ENCODE measurements around the gene WDR27. TPM values are rescaled to one million over a fixed set of nuclear protein-coding genes. Genes with fewer than 3 reads are reported as not detected.
"Not testable (repeated sequence)": the region's sequence is repeated elsewhere in the genome, so short reads cannot be mapped to it uniquely, and the experiment has no call there.

Gene WDR27
- total RNA-seq, 1 donor from 2014 or later = 26.8 TPM

DNA sequence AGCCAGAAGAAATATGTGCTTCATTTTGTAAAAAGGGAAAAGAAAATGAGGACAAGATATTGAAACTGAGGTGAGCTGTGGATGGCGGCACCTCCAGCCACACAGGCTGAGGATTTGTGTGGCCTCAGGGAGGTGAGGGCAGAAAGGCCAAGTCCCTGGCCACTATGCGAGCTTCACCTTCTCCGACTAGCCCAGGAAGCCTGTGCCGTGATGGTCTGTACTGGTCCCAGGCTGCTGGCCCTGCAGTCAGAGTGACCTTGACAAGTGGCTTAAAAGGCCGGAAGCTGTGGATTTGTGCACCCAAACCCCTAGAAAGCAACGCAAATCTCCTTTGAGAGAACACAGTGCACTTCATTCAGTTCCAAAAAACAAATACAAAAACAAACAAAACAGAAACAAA, 48.1 kb downstream of the WDR27 start:
- Mint-ChIP-seq H3K9me3 (no peaks in the 10 kb centered on the region), H3K36me3 (ENCODE audit: low read depth) (no peaks in the 10 kb centered on the region), H3K27me3 (ENCODE audit: insufficient read depth) (no peaks in the 10 kb centered on the region), H3K27ac (no peak overlapping the region), H3K4me1 (ENCODE audit: low read depth) (no peaks in the 10 kb centered on the region), H3K4me3 (no peak overlapping the region)
- no peak for DNase-seq (ENCODE audit: low spot score)
- intact Hi-C loops (cut with micrococcal nuclease) = loop anchor here (1.0 to 2.0 kb wide), 4 partner anchors 48 to 441 kb away; partner anchors contain the start of genes DYNLT2, ERMARD and PHF10

DNA sequence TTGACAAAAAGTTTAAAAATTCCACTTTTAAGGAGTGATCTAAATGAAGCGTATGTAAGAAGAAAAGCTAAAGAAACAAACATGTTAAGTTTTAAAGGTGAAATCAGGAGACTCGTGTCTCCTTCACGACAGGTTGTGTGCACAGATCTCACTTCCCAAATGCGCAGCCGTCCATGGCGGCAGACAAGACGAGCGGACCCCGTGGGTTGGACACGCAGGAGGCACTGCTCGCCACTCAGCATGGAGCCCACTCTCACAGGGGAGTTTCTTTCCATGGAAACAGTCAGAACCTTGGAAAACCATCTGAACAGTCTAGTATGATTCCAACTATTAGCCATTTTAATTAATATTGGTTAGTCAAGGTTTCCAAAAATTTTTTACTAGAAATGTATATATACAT, 48.9 kb downstream of the WDR27 start:
- no peak for DNase-seq (ENCODE audit: low spot score)
- H3K36me3 Mint-ChIP-seq (ENCODE audit: low read depth) = no peaks in the 10 kb centered on the region
- no peaks in the 10 kb centered on the region for H3K9me3 Mint-ChIP-seq
- H3K27me3 Mint-ChIP-seq (ENCODE audit: insufficient read depth) = no peaks in the 10 kb centered on the region
- no peak overlapping the region for H3K27ac Mint-ChIP-seq
- H3K4me3 Mint-ChIP-seq = no peak overlapping the region
- intact Hi-C loops (cut with micrococcal nuclease) = no loop called here
- H3K4me1 Mint-ChIP-seq (ENCODE audit: low read depth) = no peaks in the 10 kb centered on the region

DNA sequence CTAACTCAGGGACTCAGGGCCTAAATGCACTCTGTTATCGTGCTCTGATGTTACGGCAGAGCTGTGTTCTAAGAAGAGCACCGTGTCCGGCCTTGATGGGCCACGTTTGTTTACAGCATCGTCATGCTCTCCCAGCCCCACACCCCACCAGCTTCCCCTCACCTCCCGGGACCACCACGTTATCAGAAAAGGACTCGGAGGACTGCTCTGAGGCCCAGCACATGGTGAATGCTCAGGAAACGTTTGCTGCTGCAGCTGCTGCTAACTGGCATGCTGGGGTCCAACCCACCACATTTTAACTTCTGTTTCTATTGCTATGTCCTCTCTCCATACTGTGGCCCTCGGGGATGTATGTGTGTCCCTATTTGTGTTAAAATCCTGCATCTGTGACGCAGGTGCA, 50.3 kb downstream of the WDR27 start:
- H3K27me3 Mint-ChIP-seq (ENCODE audit: insufficient read depth) = no peaks in the 10 kb centered on the region
- no peaks in the 10 kb centered on the region for H3K36me3 Mint-ChIP-seq (ENCODE audit: low read depth)
- no peak for DNase-seq (ENCODE audit: low spot score)
- no peaks in the 10 kb centered on the region for H3K9me3 Mint-ChIP-seq
- no peaks in the 10 kb centered on the region for H3K4me1 Mint-ChIP-seq (ENCODE audit: low read depth)
- no peak overlapping the region for H3K27ac Mint-ChIP-seq
- H3K4me3 Mint-ChIP-seq = no peak overlapping the region
- intact Hi-C loops (cut with micrococcal nuclease) = no loop called here

- Mint-ChIP-seq H3K27ac (no peak overlapping the region), H3K27me3 (ENCODE audit: insufficient read depth) (no peaks in the 10 kb centered on the region), H3K4me3 (no peak overlapping the region), H3K4me1 (ENCODE audit: low read depth) (no peaks in the 10 kb centered on the region), H3K36me3 (ENCODE audit: low read depth) (no peaks in the 10 kb centered on the region), H3K9me3 (no peaks in the 10 kb centered on the region)
- intact Hi-C loops (cut with micrococcal nuclease) = no loop called here
- no peak for DNase-seq (ENCODE audit: low spot score)
Measured at GRCh38 chr6:169650959-169651292, 50.9 kb downstream of the WDR27 start.

- H3K4me1 Mint-ChIP-seq (ENCODE audit: low read depth) = no peaks in the 10 kb centered on the region
- H3K9me3 Mint-ChIP-seq = no peaks in the 10 kb centered on the region
- H3K36me3 Mint-ChIP-seq (ENCODE audit: low read depth) = no peaks in the 10 kb centered on the region
- no peak overlapping the region for H3K27ac Mint-ChIP-seq
- intact Hi-C loops (cut with micrococcal nuclease) = no loop called here
- H3K27me3 Mint-ChIP-seq (ENCODE audit: insufficient read depth) = no peaks in the 10 kb centered on the region
- H3K4me3 Mint-ChIP-seq = no peak overlapping the region
- DNase-seq (ENCODE audit: low spot score) = no peak
Measured at GRCh38 chr6:169650241-169650958, 51.4 kb downstream of the WDR27 start.

DNA sequence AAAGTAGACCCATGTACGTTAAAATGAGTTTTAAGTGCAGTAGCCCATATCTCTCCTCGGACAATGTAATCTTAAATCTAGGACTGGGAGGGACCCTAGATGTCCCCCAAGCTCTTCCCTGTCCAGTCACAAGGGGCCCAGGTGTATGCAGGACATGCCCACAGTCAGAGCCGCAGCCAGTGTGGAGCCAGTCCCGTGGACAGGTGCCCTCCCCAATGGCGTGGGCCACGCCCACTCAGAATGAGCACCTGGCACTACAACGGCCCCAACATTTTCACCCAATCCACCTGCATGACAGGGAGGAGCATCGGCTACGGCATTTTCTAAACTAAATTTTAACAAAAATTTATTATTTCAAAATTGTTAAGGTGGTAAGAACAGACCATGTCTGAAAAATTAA, 53.2 kb downstream of the WDR27 start:
- Mint-ChIP-seq H3K27me3 (ENCODE audit: insufficient read depth) (no peaks in the 10 kb centered on the region), H3K27ac (no peak overlapping the region), H3K4me3 (no peak overlapping the region), H3K9me3 (no peaks in the 10 kb centered on the region), H3K4me1 (ENCODE audit: low read depth) (no peaks in the 10 kb centered on the region), H3K36me3 (ENCODE audit: low read depth) (no peaks in the 10 kb centered on the region)
- intact Hi-C loops (cut with micrococcal nuclease) = no loop called here
- DNase-seq (ENCODE audit: low spot score) = no peak

GRCh38 chr6:169648092-169648491, 53.7 kb downstream of the WDR27 start:
- no peaks in the 10 kb centered on the region for H3K27me3 Mint-ChIP-seq (ENCODE audit: insufficient read depth)
- H3K9me3 Mint-ChIP-seq = no peaks in the 10 kb centered on the region
- no peaks in the 10 kb centered on the region for H3K36me3 Mint-ChIP-seq (ENCODE audit: low read depth)
- no peak for DNase-seq (ENCODE audit: low spot score)
- H3K4me1 Mint-ChIP-seq (ENCODE audit: low read depth) = no peaks in the 10 kb centered on the region
- no peak overlapping the region for H3K27ac Mint-ChIP-seq
- intact Hi-C loops (cut with micrococcal nuclease) = no loop called here
- no peak overlapping the region for H3K4me3 Mint-ChIP-seq

DNA sequence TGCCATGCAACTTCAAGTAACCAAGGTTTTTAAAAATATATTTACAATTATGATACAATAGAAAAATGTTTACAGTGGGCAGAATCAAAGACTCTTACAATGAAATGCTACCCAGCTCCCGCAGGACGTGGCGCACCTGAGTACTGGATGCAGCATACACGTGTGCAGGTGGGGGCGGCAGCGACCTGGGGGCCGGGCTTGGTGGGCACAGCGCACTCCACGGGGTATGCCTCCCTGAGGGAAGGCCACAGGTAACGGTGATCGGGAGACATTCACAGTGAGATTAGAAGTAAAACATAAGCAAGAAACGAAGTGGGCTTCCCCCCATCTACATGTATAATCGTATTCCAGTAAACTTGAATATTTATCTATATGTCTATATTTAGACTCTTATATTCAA, 54.2 kb downstream of the WDR27 start:
- Mint-ChIP-seq H3K27me3 (ENCODE audit: insufficient read depth) (no peaks in the 10 kb centered on the region), H3K36me3 (ENCODE audit: low read depth) (no peaks in the 10 kb centered on the region), H3K4me1 (ENCODE audit: low read depth) (no peaks in the 10 kb centered on the region), H3K4me3 (no peak overlapping the region), H3K27ac (no peak overlapping the region), H3K9me3 (no peaks in the 10 kb centered on the region)
- intact Hi-C loops (cut with micrococcal nuclease) = no loop called here
- DNase-seq (ENCODE audit: low spot score) = no peak

GRCh38 chr6:169646906-169647567, 54.8 kb downstream of the WDR27 start:
- H3K9me3 Mint-ChIP-seq = no peaks in the 10 kb centered on the region
- no peaks in the 10 kb centered on the region for H3K36me3 Mint-ChIP-seq (ENCODE audit: low read depth)
- no peaks in the 10 kb centered on the region for H3K4me1 Mint-ChIP-seq (ENCODE audit: low read depth)

DNA sequence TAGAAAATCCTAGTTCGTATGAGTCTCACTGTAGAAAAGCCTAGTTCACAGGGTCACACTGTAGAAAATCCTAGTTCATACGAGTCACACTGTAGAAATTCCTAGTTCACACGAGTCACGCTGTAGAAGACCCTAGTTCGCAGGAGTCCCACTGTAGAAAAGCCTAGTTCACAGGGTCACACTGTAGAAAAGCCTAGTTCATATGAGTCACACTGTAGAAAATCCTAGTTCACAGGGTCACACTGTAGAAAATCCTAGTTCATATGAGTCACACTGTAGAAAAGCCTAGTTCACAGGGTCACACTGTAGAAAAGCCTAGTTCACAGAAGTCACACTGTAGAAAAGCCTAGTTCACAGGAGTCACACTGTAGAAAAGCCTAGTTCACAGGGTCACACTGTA, 56.4 kb downstream of the WDR27 start:
- H3K9me3 Mint-ChIP-seq = not testable (repeated sequence)

More at GRCh38 chr6:169646906-169647567, 54.8 kb downstream of the WDR27 start:
- intact Hi-C loops (cut with micrococcal nuclease) = no loop called here
- Mint-ChIP-seq H3K27ac (no peak overlapping the region), H3K27me3 (ENCODE audit: insufficient read depth) (no peaks in the 10 kb centered on the region), H3K4me3 (no peak overlapping the region)
- DNase-seq (ENCODE audit: low spot score) = no peak

DNA sequence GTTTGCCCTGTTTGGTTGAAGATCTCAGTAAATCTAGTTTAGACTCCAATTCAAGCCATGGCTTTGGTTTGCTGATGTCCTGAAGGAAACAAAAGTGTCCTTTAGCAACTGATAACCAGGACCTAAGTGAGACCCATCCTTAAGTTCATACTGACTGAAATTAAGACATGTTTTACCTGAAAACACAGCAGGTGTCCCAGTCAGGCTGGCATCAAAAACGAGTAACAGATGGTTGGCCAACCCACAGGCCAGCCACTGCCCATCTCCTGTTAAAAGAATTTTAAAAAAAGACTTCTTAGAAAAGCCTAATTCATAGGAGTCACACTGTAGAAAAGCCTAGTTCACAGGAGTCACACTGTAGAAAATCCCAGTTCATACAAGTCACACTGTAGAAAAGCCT, 58.3 kb downstream of the WDR27 start:
- intact Hi-C loops (cut with micrococcal nuclease) = no loop called here
- no peak for DNase-seq (ENCODE audit: low spot score)
- no peaks in the 10 kb centered on the region for H3K36me3 Mint-ChIP-seq (ENCODE audit: low read depth)
- H3K27me3 Mint-ChIP-seq (ENCODE audit: insufficient read depth) = no peaks in the 10 kb centered on the region
- H3K4me3 Mint-ChIP-seq = no peak overlapping the region
- H3K27ac Mint-ChIP-seq = no peak overlapping the region
- no peaks in the 10 kb centered on the region for H3K4me1 Mint-ChIP-seq (ENCODE audit: low read depth)
- no peaks in the 10 kb centered on the region for H3K9me3 Mint-ChIP-seq

More for the DNA sequence above, 56.4 kb downstream of the WDR27 start:
- H3K27ac Mint-ChIP-seq; H3K27me3 Mint-ChIP-seq (ENCODE audit: insufficient read depth); H3K36me3 Mint-ChIP-seq (ENCODE audit: low read depth); H3K4me3 Mint-ChIP-seq; H3K4me1 Mint-ChIP-seq (ENCODE audit: low read depth); DNase-seq (ENCODE audit: low spot score); intact Hi-C loops (cut with micrococcal nuclease): not testable (repeated sequence)

DNA sequence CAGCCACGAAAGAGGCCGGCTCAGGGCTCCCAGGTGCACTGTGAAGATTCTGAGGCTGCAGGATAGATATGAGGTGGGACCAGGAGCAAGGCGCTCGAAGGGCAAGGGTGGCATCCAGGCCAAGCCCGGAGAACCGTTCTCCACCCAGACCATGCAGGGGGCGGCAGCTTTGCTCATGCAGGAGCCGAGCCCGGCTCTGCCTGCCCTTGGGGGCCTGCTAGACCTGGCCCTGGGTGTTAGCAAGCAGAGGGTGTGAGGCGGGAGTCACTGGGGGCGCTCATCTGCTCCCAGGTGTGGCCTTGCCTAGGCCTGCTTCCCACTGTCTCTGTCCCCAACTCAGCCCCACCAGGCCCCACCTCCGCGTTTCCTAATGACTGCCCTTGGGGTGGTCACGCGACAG, 59.4 kb downstream of the WDR27 start:
- Mint-ChIP-seq H3K27me3 (ENCODE audit: insufficient read depth) (no peaks in the 10 kb centered on the region), H3K4me1 (ENCODE audit: low read depth) (no peaks in the 10 kb centered on the region), H3K27ac (no peak overlapping the region), H3K9me3 (no peaks in the 10 kb centered on the region), H3K4me3 (no peak overlapping the region), H3K36me3 (ENCODE audit: low read depth) (no peaks in the 10 kb centered on the region)
- intact Hi-C loops (cut with micrococcal nuclease) = no loop called here
- DNase-seq (ENCODE audit: low spot score) = no peak

GRCh38 chr6:169641461-169642085, 60.3 kb downstream of the WDR27 start:
- intact Hi-C loops (cut with micrococcal nuclease) = no loop called here
- no peaks in the 10 kb centered on the region for H3K9me3 Mint-ChIP-seq
- H3K4me3 Mint-ChIP-seq = no peak overlapping the region
- no peak overlapping the region for H3K27ac Mint-ChIP-seq
- no peaks in the 10 kb centered on the region for H3K4me1 Mint-ChIP-seq (ENCODE audit: low read depth)
- no peaks in the 10 kb centered on the region for H3K27me3 Mint-ChIP-seq (ENCODE audit: insufficient read depth)
- H3K36me3 Mint-ChIP-seq (ENCODE audit: low read depth) = no peaks in the 10 kb centered on the region
- no peak for DNase-seq (ENCODE audit: low spot score)
